ENCODE data around the gene CCDC178. TPM values are rescaled to one million over a fixed set of nuclear protein-coding genes. Genes with fewer than 3 reads are reported as not detected.

CCDC178 gene
- total and polyA plus RNA-seq, 2 experiments from 2014 or later: 1.3 TPM; not detected in 1

- no peak overlapping the region for H3K4me3 ChIP-seq
- no peak overlapping the region for H2AFZ ChIP-seq
- TF ChIP-seq EZH2 (IDR thresholded peaks at IDR 0.05; ENCODE audit: borderline replicate concordance) (no peak), EZH2phosphoT487 (IDR thresholded peaks at IDR 0.05; ENCODE audit: low read depth, severe bottlenecking, unreplicated experiment) (no peak), CTCF (IDR thresholded peaks at IDR 0.05; ENCODE audit: poor library complexity) (peak; percentile 31)
- peak; percentile 26 for DNase-seq (ENCODE audit: low spot score)
- H3K9me3 ChIP-seq (ENCODE audit: low read depth): no peaks in the 10 kb centered on the region
- H3K27ac ChIP-seq: no peak overlapping the region
- H3K27me3 ChIP-seq: no peaks in the 10 kb centered on the region
- H3K79me2 ChIP-seq: no peaks in the 10 kb centered on the region
- no peaks in the 10 kb centered on the region for H4K20me1 ChIP-seq (ENCODE audit: insufficient read depth, poor library complexity, severe bottlenecking)
- 43% methylated on average over 21 of the region's 33 CpGs for WGBS (ENCODE audit: low lambda C conversion rate, missing lambda C conversion rate)
- H3K36me3 ChIP-seq (replicated peaks; ENCODE audit: insufficient read depth, low read depth): no peaks in the 10 kb centered on the region
- H3K9me2 ChIP-seq (replicated peaks; ENCODE audit: insufficient read depth): no peaks in the 10 kb centered on the region
- H3K4me1 ChIP-seq (ENCODE audit: insufficient read depth): no peaks in the 10 kb centered on the region
- peak overlapping the region; percentile 70 for H3K4me2 ChIP-seq
Measured at GRCh38 chr18:33316146-33316587, 124.4 kb downstream of the CCDC178 start.

- Histone ChIP-seq H4K20me1 (ENCODE audit: insufficient read depth, poor library complexity, severe bottlenecking) (no peaks in the 10 kb centered on the region), H3K4me2 (no peak overlapping the region), H3K9me2 (replicated peaks; ENCODE audit: insufficient read depth) (no peaks in the 10 kb centered on the region), H3K4me3 (no peak overlapping the region), H3K79me2 (no peaks in the 10 kb centered on the region), H3K27me3 (no peaks in the 10 kb centered on the region), H2AFZ (no peak overlapping the region), H3K27ac (no peak overlapping the region), H3K4me1 (ENCODE audit: insufficient read depth) (no peaks in the 10 kb centered on the region), H3K9me3 (ENCODE audit: low read depth) (no peaks in the 10 kb centered on the region), H3K36me3 (replicated peaks; ENCODE audit: insufficient read depth, low read depth) (no peaks in the 10 kb centered on the region)
- WGBS (ENCODE audit: low lambda C conversion rate, missing lambda C conversion rate): 85% methylated on average over 1 of the region's 1 CpG
- TF ChIP-seq CTCF (IDR thresholded peaks at IDR 0.05; ENCODE audit: poor library complexity): no peak
- no peak for TF ChIP-seq EZH2 (IDR thresholded peaks at IDR 0.05; ENCODE audit: borderline replicate concordance)
- no peak for TF ChIP-seq EZH2phosphoT487 (IDR thresholded peaks at IDR 0.05; ENCODE audit: low read depth, severe bottlenecking, unreplicated experiment)
- no peak for DNase-seq (ENCODE audit: low spot score)
Measured at GRCh38 chr18:33307520-33307919, 133.0 kb downstream of the CCDC178 start.

GRCh38 chr18:33304277-33304676 lies 136.2 kb downstream of the CCDC178 start:
- no peaks in the 10 kb centered on the region for H3K9me2 ChIP-seq (replicated peaks; ENCODE audit: insufficient read depth)
- 77% methylated on average over 3 of the region's 3 CpGs for WGBS (ENCODE audit: low lambda C conversion rate, missing lambda C conversion rate)
- H3K36me3 ChIP-seq (replicated peaks; ENCODE audit: insufficient read depth, low read depth): no peaks in the 10 kb centered on the region
- H3K4me1 ChIP-seq (ENCODE audit: insufficient read depth): no peaks in the 10 kb centered on the region
- no peak for DNase-seq (ENCODE audit: low spot score)
- no peak for TF ChIP-seq CTCF (IDR thresholded peaks at IDR 0.05; ENCODE audit: poor library complexity)
- TF ChIP-seq EZH2phosphoT487 (IDR thresholded peaks at IDR 0.05; ENCODE audit: low read depth, severe bottlenecking, unreplicated experiment): no peak
- no peak for TF ChIP-seq EZH2 (IDR thresholded peaks at IDR 0.05; ENCODE audit: borderline replicate concordance)
- no peak overlapping the region for H3K4me2 ChIP-seq
- no peak overlapping the region for H2AFZ ChIP-seq
- no peaks in the 10 kb centered on the region for H3K9me3 ChIP-seq (ENCODE audit: low read depth)
- no peak overlapping the region for H3K4me3 ChIP-seq
- H3K79me2 ChIP-seq: no peaks in the 10 kb centered on the region
- H3K27me3 ChIP-seq: no peaks in the 10 kb centered on the region
- no peak overlapping the region for H3K27ac ChIP-seq
- no peaks in the 10 kb centered on the region for H4K20me1 ChIP-seq (ENCODE audit: insufficient read depth, poor library complexity, severe bottlenecking)

- no peaks in the 10 kb centered on the region for H3K27me3 ChIP-seq
- no peaks in the 10 kb centered on the region for H4K20me1 ChIP-seq (ENCODE audit: insufficient read depth, poor library complexity, severe bottlenecking)
- H3K9me2 ChIP-seq (replicated peaks; ENCODE audit: insufficient read depth): no peaks in the 10 kb centered on the region
- DNase-seq (ENCODE audit: low spot score): no peak
- TF ChIP-seq CTCF (IDR thresholded peaks at IDR 0.05; ENCODE audit: poor library complexity) (no peak), EZH2phosphoT487 (IDR thresholded peaks at IDR 0.05; ENCODE audit: low read depth, severe bottlenecking, unreplicated experiment) (no peak), EZH2 (IDR thresholded peaks at IDR 0.05; ENCODE audit: borderline replicate concordance) (no peak)
- no peaks in the 10 kb centered on the region for H3K9me3 ChIP-seq (ENCODE audit: low read depth)
- H3K79me2 ChIP-seq: no peaks in the 10 kb centered on the region
- no peaks in the 10 kb centered on the region for H3K4me1 ChIP-seq (ENCODE audit: insufficient read depth)
- 44% methylated on average over 1 of the region's 1 CpG for WGBS (ENCODE audit: low lambda C conversion rate, missing lambda C conversion rate)
- no peaks in the 10 kb centered on the region for H3K36me3 ChIP-seq (replicated peaks; ENCODE audit: insufficient read depth, low read depth)
- H2AFZ ChIP-seq: no peak overlapping the region
- H3K4me3 ChIP-seq: no peak overlapping the region
- H3K27ac ChIP-seq: no peak overlapping the region
- H3K4me2 ChIP-seq: no peak overlapping the region
Measured at GRCh38 chr18:33291539-33291938, 149.0 kb downstream of the CCDC178 start.
